Amniotic stem cell (primary cell): ENCODE measurements around the gene PCSK1.
"Not testable (repeated sequence)": the region's sequence is repeated elsewhere in the genome, so short reads cannot be mapped to it uniquely, and the experiment has no call there.

ENCODE experiments used
- DNase-seq: peaks from one replicate; lab custom pipeline; 2025; lab: John Stamatoyannopoulos, UW

Gene PCSK1

DNA sequence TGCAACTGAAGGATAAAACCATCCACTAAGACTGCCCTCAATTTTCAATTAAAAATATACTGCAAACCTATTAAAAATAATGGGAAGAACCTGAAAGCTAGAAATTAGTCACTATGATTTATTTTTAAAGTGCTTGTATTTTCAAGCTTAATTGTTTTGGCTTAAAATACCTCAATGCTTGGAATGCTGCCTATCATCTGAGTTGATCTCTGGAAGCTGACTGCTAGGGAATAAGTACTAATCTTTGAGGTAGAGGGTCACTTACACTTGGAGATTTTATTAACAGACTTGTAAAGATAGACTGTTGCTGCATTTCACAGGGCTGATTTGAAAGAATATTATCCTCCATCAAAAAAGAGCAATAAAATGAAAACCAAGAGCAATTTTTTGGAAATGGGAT lies 6.2 kb downstream of the PCSK1 start:
- DNase-seq = no peak

DNA sequence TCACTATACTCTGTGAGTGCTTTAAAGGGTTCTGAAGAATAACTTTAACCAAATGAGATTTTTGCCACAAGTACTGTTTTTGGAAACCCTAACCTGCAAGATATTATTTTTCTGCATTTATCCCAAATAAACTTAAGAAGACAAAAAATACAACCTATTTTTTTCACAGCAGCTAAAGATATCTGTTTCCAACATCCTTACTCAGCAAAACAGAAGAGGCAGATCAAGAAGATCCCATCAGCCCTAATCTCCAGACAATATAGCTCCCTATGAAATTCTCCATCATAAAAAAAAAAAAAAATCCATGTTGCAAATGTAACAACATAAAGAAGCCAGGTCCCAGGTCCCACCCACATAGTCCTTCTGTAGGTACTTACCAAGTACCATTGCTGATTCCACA lies 7.6 kb downstream of the PCSK1 start:
- no peak for DNase-seq

DNA sequence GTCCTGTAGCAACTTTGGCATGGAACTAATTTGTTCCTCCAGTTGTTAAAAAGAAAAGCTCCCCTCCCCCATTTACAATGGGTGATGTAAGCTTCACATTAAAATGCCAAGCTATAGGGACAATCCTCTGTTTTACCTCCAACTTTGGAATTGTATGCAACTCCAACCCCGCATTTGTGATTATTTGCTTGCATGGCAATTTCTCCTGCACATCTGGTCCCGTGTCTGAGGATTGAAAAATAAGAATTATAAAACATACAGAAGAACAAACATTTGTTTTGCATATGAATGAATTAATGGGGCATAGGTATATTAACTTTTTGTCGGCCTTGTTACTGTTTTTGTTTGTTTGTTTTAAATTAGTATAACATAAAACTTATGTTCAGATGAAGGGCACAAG lies 17.2 kb downstream of the PCSK1 start:
- no peak for DNase-seq

DNA sequence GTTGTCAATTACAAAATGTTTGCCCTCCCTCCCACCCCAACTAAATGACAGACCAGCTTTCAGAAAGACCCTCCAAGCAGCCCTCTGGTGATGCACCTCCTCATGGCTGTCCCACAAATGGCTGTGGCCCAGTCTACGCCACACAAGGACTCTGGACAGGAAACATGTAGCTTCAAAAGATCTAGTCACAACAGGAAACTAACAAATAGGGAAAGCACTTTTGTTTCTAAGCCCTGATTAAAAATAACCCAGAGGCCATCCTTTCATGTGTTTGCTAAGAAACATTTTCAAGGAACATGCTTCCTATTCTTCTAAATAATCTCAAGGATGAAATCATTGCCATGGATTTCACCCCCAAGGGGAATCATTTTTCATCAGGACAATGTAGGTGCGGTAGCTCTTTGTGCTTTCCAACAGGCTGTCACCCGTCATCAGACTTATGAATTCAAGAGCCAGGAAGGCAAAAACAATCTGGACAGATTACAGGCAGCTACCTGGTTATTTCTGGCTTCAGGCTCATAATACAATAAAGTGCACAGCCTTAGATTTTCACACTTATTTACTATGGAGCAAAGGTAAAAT lies 20.1 kb downstream of the PCSK1 start:
- DNase-seq = no peak

DNA sequence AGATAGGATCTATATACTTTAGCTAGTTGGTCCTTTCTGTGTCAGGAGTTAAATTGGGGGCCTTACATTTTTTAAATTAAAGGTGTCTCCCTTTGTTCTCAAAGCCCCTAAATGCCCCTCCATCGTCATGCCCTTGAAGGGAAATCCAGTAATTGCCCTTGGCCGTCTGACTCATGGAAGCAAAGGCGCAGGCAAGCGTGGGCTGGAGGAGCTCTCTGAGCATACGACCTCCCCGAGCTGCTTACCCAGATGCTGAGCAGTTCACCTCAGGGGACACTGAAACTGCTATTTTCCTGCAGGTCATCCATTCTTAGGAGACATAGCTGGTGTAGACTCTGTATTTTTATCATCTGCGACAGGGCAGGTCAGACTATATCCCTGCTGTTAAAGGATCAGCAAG lies 23.0 kb downstream of the PCSK1 start:
- DNase-seq = no peak

DNA sequence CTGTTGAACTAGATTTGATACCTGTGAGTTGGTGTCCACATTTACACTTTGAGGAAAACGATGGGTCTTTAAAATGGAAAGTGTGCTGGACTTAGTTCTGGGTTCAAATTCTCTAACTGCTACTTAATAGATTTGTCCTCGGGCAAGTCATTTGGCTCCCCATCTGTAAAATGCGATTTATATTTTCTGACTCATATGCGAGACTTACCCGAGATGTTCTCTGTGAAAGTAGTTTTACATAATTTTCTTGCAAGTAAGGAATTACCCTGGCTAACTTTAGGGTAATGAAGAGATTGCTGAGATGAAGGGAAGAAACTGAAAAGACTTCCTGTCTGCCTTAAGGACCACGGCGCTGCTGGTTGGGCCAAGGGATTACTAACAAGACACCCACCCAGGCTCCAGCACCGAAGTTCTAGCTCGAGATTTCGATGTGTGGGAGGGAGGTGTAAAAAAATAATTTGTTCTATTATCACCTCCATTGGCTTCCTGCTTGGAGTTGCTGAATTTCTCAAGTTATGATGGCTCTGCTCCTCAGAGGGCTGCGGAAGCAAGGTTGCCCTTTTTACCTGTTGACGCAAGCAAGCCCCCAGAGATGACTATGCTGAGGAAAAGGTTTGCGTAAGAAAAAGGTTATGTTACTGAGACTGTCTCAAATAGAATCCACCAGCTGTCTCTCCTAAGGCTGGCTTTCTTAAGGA lies 24.1 kb downstream of the PCSK1 start:
- DNase-seq = no peak

DNA sequence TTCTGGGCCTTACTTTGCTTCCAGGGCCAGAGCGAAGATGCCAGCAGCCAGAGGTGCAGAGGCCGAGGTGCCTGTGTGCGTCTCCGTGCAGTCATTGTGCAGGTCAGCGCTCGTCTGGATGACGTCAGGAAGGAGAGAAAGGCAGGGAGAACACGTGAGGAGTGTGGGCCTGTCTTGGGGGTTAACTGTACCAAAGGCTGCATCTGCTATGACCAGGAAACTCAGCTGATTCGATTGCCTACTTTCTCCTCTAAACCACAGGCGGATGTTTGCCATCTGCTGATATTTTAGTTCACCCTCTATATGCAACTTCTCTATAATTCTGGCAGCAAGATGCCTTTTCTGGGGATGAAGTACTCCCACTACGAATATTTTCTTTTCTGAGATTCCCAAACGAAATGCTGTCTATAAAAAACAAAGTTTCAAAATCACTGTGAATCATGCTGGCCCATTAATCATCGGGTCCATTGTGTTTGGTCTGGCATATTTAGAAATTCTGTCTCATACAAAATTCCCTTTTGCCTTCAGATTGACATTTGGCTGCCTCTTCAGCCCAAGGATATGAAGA lies 24.8 kb downstream of the PCSK1 start:
- no peak for DNase-seq

DNA sequence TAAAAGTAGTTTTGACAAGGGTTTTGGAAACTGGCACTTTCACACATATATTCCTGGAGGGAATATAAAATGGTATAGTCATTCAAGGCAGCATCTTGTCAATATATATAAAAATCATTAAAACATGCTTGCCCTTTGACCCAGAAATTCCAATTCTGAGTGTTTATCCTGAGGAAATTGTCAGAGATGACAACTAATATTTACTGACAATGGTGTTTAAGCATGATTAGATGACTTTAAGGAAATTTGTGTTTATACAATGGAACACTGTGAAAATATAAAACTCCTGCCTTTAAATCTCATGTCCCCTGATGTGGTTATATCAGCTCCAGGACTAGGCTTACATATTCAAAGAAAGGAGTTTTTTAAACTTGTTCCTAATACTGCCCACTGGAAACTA lies 25.6 kb downstream of the PCSK1 start:
- DNase-seq = no peak

DNA sequence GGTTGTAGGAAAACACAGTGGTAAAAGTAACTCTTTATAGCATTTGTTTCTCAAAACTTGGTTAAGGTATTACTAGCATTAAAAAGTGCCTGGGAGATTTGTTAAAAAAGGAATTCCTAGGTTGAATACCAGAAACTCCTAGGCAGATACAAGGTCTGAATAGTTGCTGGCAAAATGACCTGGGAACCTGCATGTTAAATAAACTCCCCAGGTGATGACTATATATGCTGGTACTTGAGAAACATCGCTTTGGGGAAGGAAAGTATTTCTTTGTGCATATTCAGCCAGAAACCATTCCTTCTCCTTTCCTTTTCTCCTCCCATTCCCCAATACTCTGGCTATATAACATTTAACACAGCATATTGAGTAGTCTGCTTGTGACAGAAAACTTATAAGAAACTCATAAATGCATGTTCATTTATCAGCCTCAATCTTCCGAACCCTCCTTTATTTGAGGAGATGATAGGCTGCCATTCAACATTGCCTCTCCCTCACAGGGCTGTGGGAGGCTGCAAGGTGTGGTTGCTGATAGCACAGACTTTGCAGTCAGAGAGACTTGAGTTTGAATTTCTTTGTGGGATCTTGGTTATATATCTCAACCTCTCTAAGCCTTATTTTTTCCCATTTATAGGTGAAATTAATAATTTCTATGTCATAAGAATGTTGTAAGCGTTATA lies 28.7 kb downstream of the PCSK1 start:
- no peak for DNase-seq

DNA sequence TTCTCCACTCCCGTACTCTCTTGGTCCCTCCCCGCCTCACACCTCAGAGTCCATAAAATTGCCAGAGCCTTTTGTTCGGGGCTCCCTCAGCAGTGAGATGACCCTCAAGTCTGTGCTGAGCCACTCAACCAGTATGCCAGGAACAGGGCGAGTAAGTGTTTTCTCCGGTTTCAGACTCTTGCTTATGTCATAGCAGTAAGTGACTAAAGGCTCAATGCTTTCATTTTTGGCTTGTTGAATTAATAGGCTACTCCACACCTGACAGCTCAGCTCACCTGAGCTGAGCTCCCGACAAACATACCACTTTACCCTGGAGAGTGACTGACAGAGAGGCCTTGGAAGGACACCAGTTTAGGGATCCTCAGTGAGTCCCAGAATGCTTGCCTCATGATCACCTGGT lies 30.5 kb downstream of the PCSK1 start:
- no peak for DNase-seq

DNA sequence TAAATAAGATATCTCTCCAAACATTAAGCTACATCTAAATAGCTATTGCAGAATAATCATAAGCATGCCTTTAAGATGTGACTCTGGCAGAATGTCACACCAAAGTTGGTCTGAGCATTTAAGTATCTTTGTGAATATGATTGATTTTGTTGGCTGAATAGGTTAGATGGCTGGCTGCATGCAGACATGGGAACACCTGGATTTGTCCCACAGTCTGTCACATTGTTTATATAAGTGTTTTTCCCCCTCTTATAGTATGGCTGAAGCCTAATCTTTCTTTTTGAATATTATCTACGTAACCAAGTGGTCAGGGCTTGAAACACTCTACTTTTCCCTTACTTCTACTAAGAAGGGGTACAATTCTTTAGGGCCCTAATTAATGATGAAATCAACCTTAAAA lies 36.2 kb downstream of the PCSK1 start:
- no peak for DNase-seq

DNA sequence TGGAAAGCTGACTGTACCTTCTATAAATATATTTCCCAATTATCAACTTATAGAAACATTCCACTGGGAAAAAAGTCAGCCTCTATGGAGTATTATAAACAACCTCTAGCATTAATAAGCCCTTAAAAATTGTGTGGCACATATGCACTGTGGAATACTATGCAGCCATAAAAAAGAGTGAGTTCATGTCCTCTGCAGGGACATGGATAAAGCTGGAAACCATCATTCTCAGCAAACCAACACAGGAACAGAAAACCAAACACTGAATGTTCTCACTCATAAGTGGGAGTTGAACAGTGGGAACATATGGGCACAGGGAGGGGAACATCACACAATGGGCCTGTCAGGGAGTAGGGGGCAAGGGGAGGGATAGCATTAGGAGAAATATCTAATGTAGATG lies 37.8 kb downstream of the PCSK1 start:
- not testable (repeated sequence) for DNase-seq

DNA sequence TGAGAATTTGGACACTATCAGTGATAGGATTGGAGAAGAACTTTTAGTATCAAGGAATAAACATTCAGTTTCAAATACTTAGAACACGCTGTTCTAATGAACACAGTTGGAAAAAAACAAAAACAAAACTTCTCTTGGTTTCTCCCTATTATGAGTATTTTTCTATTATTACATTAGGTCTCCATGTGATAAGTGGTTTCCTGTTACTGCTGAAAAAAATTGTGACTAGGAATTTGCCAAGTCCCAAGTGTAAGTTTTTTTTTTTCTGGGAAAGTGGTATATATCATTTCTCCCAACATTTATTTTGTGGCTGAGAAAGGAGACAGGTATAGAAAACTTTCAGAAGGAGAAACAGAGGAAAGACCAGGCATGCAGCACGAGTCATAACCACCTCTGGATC lies 41.1 kb downstream of the PCSK1 start:
- no peak for DNase-seq

DNA sequence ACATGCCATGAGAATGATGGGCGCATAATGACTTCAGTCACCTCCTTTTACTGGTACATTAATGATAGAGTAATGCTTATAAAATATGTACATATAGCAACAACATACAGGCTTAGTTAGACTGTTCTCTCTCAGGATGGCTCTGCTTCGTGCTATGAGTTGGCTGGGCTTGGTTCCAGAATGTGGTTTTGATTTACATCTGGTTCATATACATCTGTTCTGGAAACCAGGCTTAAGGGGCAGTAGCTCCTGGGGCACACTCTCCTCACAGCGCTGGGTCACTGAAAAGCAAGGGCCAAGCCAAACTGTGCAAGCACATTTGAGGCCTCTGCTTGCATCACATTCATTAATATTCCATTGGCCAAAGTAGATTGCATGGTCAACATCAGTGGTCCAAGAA lies 44.9 kb downstream of the PCSK1 start:
- DNase-seq = peak; percentile 18

DNA sequence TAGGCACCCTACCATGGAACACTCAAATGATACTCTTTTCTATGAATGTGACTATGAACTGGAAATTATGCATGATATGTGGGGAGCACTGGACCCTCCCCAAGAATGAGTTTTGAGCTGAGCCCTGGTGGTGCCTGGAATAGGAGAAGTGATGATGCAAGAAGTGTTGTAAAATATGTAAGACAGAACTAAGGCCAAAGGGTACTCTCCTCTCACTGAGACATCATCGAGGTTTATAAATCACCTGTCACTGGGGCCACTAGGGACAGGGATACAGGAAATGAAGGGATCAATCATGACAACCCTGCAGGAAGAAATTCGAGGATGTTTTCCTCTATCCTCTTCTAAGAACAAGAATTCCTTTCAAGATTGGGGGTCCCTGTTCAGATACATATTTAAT lies 45.4 kb downstream of the PCSK1 start:
- no peak for DNase-seq

DNA sequence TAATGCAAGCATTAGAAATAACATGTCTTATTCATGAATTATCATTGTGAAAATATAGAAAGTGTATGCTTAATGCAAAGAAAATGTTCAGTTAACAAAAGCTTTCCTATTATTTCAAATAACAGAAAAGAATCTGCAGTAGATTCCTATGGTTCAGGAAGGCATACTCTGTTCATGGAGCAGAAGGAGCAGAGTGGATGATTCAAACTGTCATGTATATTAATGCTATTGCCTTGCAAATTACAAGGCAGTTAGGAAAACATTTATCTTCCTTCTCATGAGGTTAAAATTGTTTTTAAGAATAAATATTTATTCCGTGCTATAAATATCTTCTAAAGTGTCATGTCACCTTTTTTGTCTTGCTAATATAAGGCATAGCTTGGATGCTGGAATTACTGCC lies 47.5 kb downstream of the PCSK1 start:
- no peak for DNase-seq

DNA sequence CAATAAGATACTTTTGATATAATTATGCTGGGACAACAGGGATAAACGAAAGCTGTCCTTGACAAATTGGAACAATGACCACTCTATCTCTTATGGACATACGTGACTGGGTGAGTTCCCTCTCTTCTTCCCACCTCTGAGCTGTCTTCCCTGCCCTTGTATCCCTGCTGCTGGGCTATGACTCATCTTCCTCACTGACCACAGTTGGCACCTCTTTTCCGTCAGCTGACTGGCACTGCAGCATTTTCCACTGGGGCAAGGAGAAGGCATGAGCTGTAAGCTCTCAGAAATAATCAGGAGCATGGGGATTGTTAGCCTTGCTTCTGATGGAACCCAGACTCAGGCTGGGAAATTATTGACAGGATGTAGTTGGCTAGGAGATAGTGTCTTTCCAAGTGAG lies 48.7 kb downstream of the PCSK1 start:
- peak; percentile 59 for DNase-seq

DNA sequence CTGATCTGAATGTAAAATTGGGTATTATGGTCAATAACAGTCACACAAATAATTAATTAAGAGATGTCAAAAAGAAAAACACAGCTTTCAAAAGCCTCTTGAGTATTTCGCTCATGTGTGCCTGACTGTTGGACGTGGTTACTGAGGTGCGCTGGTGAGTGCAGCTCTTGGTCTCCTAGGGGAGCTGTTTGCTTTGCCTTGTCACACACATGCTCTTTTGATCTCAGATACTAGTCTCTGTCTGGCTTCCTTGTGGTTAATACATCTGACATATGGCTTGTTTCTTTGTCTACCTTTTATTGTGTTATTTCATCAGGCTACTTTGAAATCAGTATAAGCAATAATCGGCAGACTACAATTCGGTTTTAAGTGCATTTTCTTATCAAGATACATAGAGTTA lies 51.5 kb downstream of the PCSK1 start:
- no peak for DNase-seq

DNA sequence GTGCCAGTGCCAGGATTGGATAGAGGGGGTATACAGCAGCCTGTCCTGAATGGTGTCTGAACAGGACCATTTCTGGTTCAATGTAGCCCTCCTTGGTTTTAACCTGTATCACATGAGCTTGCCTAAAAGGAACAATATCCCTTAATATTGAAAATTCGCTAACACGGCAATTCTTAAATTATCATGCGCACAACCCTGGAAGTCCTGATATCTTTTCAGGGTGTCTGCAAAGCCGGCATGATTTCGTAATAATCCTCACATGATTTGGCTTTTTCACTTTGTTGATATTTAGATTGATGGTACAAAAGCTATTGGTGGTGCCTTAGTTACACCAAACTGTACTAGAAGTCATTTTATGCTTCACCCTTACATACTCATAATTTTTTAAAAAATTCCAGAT lies 53.2 kb downstream of the PCSK1 start:
- no peak for DNase-seq

DNA sequence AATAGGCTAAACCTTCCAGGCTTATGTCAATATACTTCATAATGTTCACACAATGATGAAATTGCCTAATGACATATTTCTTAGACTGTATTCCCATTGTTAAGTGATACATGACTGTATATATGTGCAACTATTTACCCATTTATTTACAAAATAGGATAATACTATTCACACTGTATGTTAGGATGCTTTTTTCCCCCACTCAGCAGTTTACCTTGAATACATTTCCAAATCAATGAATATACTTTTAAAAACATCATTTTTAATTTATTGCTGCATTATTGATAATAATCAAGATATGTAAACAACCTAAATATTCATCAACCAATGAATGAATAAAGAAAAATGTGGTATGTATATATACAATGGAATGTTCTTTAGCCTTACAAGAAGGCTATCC lies 55.5 kb downstream of the PCSK1 start:
- DNase-seq = no peak

DNA sequence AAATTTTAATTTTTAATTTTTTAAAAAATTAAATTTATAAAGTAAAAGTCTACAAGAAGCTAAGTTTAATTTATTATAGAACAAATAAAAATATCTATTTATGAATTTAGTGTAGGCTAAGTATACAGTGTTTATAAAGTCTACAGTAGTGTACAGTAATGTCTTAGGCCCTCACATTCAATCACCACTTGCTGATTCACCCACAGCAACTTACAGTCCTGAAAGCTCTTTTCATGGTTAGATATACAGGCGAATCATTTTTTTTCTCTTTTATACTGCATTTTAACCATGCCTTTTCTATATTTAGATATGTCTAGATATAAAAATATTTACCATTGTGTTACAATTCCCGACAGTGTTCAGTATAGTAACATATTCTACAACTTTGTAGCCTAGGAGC lies 55.9 kb downstream of the PCSK1 start:
- DNase-seq = no peak

DNA sequence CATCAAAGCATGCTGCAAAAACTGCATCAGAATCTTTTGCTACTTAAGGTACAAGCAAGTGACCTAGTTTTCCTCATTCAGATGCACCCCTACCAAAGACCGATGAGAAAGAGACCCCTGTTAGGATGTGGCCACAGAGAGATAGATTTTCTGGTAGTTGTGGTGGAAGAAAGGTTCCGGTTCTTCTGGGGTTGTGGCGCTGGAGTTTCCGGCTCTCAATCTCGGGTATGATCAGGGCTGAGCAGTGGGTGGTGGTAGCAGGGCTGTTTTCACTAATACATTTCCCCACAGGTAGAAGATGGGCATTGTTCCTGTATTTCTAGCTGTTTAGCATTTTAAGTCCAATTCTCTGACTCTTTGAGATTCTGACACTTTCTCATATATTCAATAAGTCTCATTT lies 58.4 kb downstream of the PCSK1 start:
- DNase-seq = no peak

DNA sequence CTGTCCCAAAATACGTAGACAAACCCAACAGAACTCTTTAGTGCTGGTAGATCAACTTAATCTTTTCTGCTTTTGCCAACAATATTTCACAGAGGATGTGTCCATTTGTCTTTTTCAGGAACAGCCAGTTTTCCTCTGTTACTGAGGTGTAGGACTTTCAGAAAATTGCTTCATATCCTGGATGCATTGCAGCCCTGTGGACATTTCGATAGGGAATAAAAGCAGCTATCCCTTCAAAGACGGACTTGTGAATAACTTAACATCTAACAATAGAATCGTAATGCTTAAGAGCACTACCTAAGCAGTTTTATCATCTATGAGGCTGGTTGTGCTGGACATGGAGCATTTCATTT lies 59.7 kb downstream of the PCSK1 start:
- DNase-seq = no peak
